Neural cell (in vitro differentiated cells): ENCODE data around the gene GPC5. TPM values are rescaled to one million over a fixed set of nuclear protein-coding genes. Genes with fewer than 3 reads are reported as not detected.

Source experiments
- H2AFZ ChIP-seq: fragments of 200-600, 300-800 bp; sonication (generic), shearing (Covaris generic); 2 replicates; pipeline ENCODE4 v1.6.0; 2014; ENCODE audit warnings: low read depth, mild to moderate bottlenecking, antibody characterized with exemption, low read length, moderate library complexity
- H3F3A ChIP-seq: fragments of 200-600 bp; shearing (Covaris generic); 2 replicates; pipeline ENCODE4 v1.6.1; 2016; ENCODE audit warnings: mild to moderate bottlenecking, moderate library complexity, mixed read lengths, antibody characterized with exemption, low read length; ENCODE audit not compliant: insufficient read depth, poor library complexity, severe bottlenecking
- H3K27ac ChIP-seq: fragments of 200-600, 300-800 bp; sonication (generic), shearing (Covaris generic); 2 replicates; pipeline ENCODE4 v1.5.1; 2014; ENCODE audit warnings: mild to moderate bottlenecking, low read length, moderate library complexity
- H3K27me3 ChIP-seq: fragments of 300-800, 200-600 bp; sonication (generic), shearing (Covaris generic); 2 replicates; pipeline ENCODE4 v1.6.0; 2014; ENCODE audit warnings: mild to moderate bottlenecking, low read depth, low read length, moderate library complexity; ENCODE audit not compliant: insufficient read depth
- H3K36me3 ChIP-seq: fragments of 300-800, 200-600 bp; sonication (generic), shearing (Covaris generic); 2 replicates; pipeline ENCODE4 v1.5.1; 2014; ENCODE audit warnings: mild to moderate bottlenecking, antibody characterized with exemption, low read length, moderate library complexity; ENCODE audit not compliant: insufficient read depth
- H3K4me2 ChIP-seq: fragments of 300-800, 200-600 bp; sonication (generic), shearing (Covaris generic); 2 replicates; pipeline ENCODE4 v1.6.0; 2014; ENCODE audit warnings: mild to moderate bottlenecking, low read length
- H3K4me3 ChIP-seq: fragments of 300-800, 200-600 bp; sonication (generic), shearing (Covaris generic); 2 replicates; pipeline ENCODE4 v1.5.1; 2014; ENCODE audit warnings: mild to moderate bottlenecking, low read length, moderate library complexity
- H3K79me2 ChIP-seq: fragments of 200-600 bp; shearing (Covaris generic); replicated peaks from 2 replicates; pipeline ENCODE4 v1.6.0; 2014; ENCODE audit warnings: mild to moderate bottlenecking, low read length, moderate library complexity; ENCODE audit not compliant: insufficient read depth
- H3K9ac ChIP-seq: fragments of 300-800, 200-600 bp; sonication (generic), shearing (Covaris generic); 2 replicates; pipeline ENCODE4 v1.6.1; 2016; ENCODE audit warnings: mild to moderate bottlenecking, low read length, mixed read lengths
- H3K9me2 ChIP-seq: fragments of 200-600 bp; shearing (Covaris generic); 2 replicates; pipeline ENCODE4 v1.6.1; 2016; ENCODE audit warnings: mild to moderate bottlenecking, low read length, mixed read lengths; ENCODE audit not compliant: insufficient read depth
- H3K9me3 ChIP-seq: fragments of 200-600, 300-800 bp; sonication (generic), shearing (Covaris generic); 2 replicates; pipeline ENCODE4 v1.6.1; 2016; ENCODE audit warnings: mild to moderate bottlenecking, mixed run types, low read length, moderate library complexity, mixed read lengths
- H4K20me1 ChIP-seq: fragments of 200-600 bp; shearing (Covaris generic); 2 replicates; pipeline ENCODE4 v1.6.1; 2016; ENCODE audit warnings: mild to moderate bottlenecking, mixed run types; ENCODE audit not compliant: insufficient read depth
- EP300 ChIP-seq: fragments of 450-650 bp; conservative IDR thresholded peaks from 2 replicates; pipeline ENCODE4 v1.6.1; 2014; ENCODE audit warnings: antibody characterized with exemption, mild to moderate bottlenecking, moderate library complexity; ENCODE audit not compliant: poor library complexity, severe bottlenecking
- EZH2 ChIP-seq: fragments of 200-600, 300-800 bp; shearing (Covaris generic), sonication (generic); IDR thresholded peaks from 2 replicates; pipeline ENCODE4 v1.6.1; 2014; ENCODE audit warnings: antibody characterized with exemption, low read length, borderline replicate concordance, mild to moderate bottlenecking; ENCODE audit not compliant: insufficient read depth, poor library complexity, severe bottlenecking
- MXI1 ChIP-seq: fragments of 450-650 bp; conservative IDR thresholded peaks from 2 replicates; pipeline ENCODE4 v1.6.1; 2014; ENCODE audit warnings: antibody characterized with exemption, mild to moderate bottlenecking; ENCODE audit not compliant: poor library complexity, severe bottlenecking
- POLR2AphosphoS5 ChIP-seq: IDR thresholded peaks from 2 replicates; pipeline ENCODE4 v1.6.1; 2012
- RAD21 ChIP-seq: fragments of 450-650 bp; conservative IDR thresholded peaks from 2 replicates; pipeline ENCODE4 v1.6.1; 2014; ENCODE audit warnings: antibody characterized with exemption, mild to moderate bottlenecking, moderate library complexity
- SMC3 ChIP-seq: fragments of 450-650 bp; conservative IDR thresholded peaks from 2 replicates; pipeline ENCODE4 v1.6.1; 2014; ENCODE audit warnings: antibody characterized with exemption, mild to moderate bottlenecking, moderate library complexity; ENCODE audit not compliant: poor library complexity
- TAF1 ChIP-seq: IDR thresholded peaks from 2 replicates; pipeline ENCODE4 v1.6.1; 2012; ENCODE audit warnings: low read depth
- polyA plus RNA-seq: library from polyadenylated mRNA; depleted of rRNA; stranded (reverse); fragments of >200 nt; gene quantifications from 2 replicates; pipeline ENCODE4 v1.2.3, GENCODE V29; 2014
- TF ChIP-seq, protein P1 (sequence below): IDR thresholded peaks from 2 replicates; pipeline ENCODE4 v1.6.1; 2012; ENCODE audit warnings: borderline replicate concordance
- TF ChIP-seq, protein P2 (sequence below): fragments of 450-650 bp; IDR thresholded peaks from 2 replicates; pipeline ENCODE4 v1.5.1; 2014; ENCODE audit warnings: antibody characterized with exemption, mild to moderate bottlenecking, moderate library complexity; ENCODE audit not compliant: poor library complexity, severe bottlenecking

GPC5 gene
- polyA plus RNA-seq, 1 donor from 2014 or later: 5.0 TPM

DNA sequence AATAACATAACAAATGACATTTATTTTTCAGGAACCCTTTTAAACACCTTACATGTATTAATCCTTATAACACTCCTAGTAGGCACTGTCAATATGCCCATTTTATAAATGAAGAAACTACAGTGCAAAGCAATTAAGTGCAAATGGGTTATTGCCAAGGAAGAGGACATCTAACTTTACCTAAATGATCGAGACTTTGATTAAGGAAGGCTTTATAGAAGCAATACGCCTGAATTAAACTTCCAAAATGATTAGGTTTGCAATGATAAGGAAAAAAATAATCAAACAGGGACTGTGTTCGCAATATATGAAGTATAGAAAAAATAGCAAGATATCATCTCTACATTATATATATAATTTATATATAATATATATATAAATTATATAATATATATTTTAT is 1214.5 kb downstream of the GPC5 start:
- H3K27me3 ChIP-seq: no peaks in the 10 kb centered on the region
- H3K9ac ChIP-seq: no peak overlapping the region
- no peak overlapping the region for H3K27ac ChIP-seq
- no peaks in the 10 kb centered on the region for H3F3A ChIP-seq
- H3K9me2 ChIP-seq: no peaks in the 10 kb centered on the region
- H3K36me3 ChIP-seq: no peaks in the 10 kb centered on the region
- H2AFZ ChIP-seq: no peak overlapping the region
- H3K4me3 ChIP-seq: no peak overlapping the region
- no peaks in the 10 kb centered on the region for H3K79me2 ChIP-seq
- TF ChIP-seq SMC3: no peak
- TF ChIP-seq MXI1: no peak
- TF ChIP-seq POLR2AphosphoS5: no peak
- no peak for TF ChIP-seq RAD21
- TF ChIP-seq TAF1: no peak
- TF ChIP-seq EP300: no peak
- TF ChIP-seq, protein P1, sequence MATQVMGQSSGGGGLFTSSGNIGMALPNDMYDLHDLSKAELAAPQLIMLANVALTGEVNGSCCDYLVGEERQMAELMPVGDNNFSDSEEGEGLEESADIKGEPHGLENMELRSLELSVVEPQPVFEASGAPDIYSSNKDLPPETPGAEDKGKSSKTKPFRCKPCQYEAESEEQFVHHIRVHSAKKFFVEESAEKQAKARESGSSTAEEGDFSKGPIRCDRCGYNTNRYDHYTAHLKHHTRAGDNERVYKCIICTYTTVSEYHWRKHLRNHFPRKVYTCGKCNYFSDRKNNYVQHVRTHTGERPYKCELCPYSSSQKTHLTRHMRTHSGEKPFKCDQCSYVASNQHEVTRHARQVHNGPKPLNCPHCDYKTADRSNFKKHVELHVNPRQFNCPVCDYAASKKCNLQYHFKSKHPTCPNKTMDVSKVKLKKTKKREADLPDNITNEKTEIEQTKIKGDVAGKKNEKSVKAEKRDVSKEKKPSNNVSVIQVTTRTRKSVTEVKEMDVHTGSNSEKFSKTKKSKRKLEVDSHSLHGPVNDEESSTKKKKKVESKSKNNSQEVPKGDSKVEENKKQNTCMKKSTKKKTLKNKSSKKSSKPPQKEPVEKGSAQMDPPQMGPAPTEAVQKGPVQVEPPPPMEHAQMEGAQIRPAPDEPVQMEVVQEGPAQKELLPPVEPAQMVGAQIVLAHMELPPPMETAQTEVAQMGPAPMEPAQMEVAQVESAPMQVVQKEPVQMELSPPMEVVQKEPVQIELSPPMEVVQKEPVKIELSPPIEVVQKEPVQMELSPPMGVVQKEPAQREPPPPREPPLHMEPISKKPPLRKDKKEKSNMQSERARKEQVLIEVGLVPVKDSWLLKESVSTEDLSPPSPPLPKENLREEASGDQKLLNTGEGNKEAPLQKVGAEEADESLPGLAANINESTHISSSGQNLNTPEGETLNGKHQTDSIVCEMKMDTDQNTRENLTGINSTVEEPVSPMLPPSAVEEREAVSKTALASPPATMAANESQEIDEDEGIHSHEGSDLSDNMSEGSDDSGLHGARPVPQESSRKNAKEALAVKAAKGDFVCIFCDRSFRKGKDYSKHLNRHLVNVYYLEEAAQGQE: no peak
- no peak for TF ChIP-seq EZH2
- TF ChIP-seq, protein P2, sequence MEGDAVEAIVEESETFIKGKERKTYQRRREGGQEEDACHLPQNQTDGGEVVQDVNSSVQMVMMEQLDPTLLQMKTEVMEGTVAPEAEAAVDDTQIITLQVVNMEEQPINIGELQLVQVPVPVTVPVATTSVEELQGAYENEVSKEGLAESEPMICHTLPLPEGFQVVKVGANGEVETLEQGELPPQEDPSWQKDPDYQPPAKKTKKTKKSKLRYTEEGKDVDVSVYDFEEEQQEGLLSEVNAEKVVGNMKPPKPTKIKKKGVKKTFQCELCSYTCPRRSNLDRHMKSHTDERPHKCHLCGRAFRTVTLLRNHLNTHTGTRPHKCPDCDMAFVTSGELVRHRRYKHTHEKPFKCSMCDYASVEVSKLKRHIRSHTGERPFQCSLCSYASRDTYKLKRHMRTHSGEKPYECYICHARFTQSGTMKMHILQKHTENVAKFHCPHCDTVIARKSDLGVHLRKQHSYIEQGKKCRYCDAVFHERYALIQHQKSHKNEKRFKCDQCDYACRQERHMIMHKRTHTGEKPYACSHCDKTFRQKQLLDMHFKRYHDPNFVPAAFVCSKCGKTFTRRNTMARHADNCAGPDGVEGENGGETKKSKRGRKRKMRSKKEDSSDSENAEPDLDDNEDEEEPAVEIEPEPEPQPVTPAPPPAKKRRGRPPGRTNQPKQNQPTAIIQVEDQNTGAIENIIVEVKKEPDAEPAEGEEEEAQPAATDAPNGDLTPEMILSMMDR: no peak
- no peaks in the 10 kb centered on the region for H3K9me3 ChIP-seq
- no peak overlapping the region for H3K4me2 ChIP-seq
- H4K20me1 ChIP-seq: no peaks in the 10 kb centered on the region

DNA sequence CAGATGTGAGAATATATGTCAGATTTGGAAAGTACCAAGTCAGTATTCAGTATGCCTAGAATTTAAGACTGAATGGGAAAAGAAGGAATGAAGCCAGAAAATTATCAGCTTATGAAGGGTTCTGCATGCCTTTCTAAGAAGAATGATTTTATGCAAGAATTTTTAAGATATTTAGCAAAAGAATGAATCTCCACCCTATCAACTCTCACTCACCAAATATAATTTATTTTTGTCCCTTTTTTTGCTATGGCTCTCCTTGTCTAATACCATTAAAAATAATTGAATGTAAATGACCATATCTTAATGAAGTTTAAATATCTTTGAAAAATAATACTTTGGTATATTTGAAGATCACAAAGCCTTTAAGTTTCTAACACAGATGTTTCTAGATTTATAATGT is 1215.5 kb downstream of the GPC5 start:
- no peaks in the 10 kb centered on the region for H3K79me2 ChIP-seq
- H2AFZ ChIP-seq: no peak overlapping the region
- H4K20me1 ChIP-seq: no peaks in the 10 kb centered on the region
- H3K9ac ChIP-seq: no peak overlapping the region
- H3K4me2 ChIP-seq: no peak overlapping the region
- H3K4me3 ChIP-seq: no peak overlapping the region
- no peaks in the 10 kb centered on the region for H3K36me3 ChIP-seq
- no peaks in the 10 kb centered on the region for H3F3A ChIP-seq
- TF ChIP-seq MXI1 (no peak), EZH2 (no peak), RAD21 (no peak), TAF1 (no peak), POLR2AphosphoS5 (no peak), SMC3 (no peak)
- TF ChIP-seq, protein P2: no peak
- TF ChIP-seq, protein P1: no peak
- no peaks in the 10 kb centered on the region for H3K9me3 ChIP-seq
- H3K27me3 ChIP-seq: no peaks in the 10 kb centered on the region
- no peak overlapping the region for H3K27ac ChIP-seq
- no peaks in the 10 kb centered on the region for H3K9me2 ChIP-seq
